Measurements from ENCODE around the gene ACP4. TPM values are rescaled to one million over a fixed set of nuclear protein-coding genes. Genes with fewer than 3 reads are reported as not detected.

The ACP4 gene
- total RNA-seq, 3 donors from 2014 or later (not counting 1 experiment from before 2014, with no cell fraction given), result not detected

- no peak overlapping the region for H3K27ac ChIP-seq (ENCODE audit: low read length)
- H3K27me3 ChIP-seq (ENCODE audit: control insufficient read depth, insufficient read depth, low read length), result peaks cover 15% of the 10 kb centered on the region
- H3K9me3 ChIP-seq (ENCODE audit: control insufficient read depth, insufficient read depth, low read length), result no peaks in the 10 kb centered on the region
- H3K36me3 ChIP-seq (ENCODE audit: control insufficient read depth, insufficient read depth, low read length), result no peaks in the 10 kb centered on the region
- WGBS (ENCODE audit: insufficient coverage), result 94% methylated on average over 1 of the region's 1 CpG
- H3K4me3 Mint-ChIP-seq, result no peak overlapping the region
- peaks cover 15% of the 10 kb centered on the region for H3K4me1 ChIP-seq (ENCODE audit: control insufficient read depth, insufficient read depth, low read length)
- ATAC-seq, result no peak
- DNase-seq, result no peak
- intact Hi-C loops (cut with micrococcal nuclease), result no loop called here
- no peak for TF ChIP-seq CTCF (IDR thresholded peaks at IDR 0.05)
- H3K27ac Mint-ChIP-seq, result no peak overlapping the region
- peaks cover 48 to 52% of the 10 kb centered on the region in 2 donors for H3K27me3 Mint-ChIP-seq (ENCODE audit: low read depth in 2 of 2)
- no peaks in the 10 kb centered on the region for H3K36me3 Mint-ChIP-seq
- peaks cover 3 to 17% of the 10 kb centered on the region in 2 donors for H3K4me1 Mint-ChIP-seq
- H3K9me3 Mint-ChIP-seq, result peaks cover 0 to 2% of the 10 kb centered on the region in 2 donors
- no peak overlapping the region for H3K4me3 ChIP-seq (ENCODE audit: low read length)
Measured at GRCh38 chr19:50815439-50815838, 25.2 kb downstream of the ACP4 start.

DNA sequence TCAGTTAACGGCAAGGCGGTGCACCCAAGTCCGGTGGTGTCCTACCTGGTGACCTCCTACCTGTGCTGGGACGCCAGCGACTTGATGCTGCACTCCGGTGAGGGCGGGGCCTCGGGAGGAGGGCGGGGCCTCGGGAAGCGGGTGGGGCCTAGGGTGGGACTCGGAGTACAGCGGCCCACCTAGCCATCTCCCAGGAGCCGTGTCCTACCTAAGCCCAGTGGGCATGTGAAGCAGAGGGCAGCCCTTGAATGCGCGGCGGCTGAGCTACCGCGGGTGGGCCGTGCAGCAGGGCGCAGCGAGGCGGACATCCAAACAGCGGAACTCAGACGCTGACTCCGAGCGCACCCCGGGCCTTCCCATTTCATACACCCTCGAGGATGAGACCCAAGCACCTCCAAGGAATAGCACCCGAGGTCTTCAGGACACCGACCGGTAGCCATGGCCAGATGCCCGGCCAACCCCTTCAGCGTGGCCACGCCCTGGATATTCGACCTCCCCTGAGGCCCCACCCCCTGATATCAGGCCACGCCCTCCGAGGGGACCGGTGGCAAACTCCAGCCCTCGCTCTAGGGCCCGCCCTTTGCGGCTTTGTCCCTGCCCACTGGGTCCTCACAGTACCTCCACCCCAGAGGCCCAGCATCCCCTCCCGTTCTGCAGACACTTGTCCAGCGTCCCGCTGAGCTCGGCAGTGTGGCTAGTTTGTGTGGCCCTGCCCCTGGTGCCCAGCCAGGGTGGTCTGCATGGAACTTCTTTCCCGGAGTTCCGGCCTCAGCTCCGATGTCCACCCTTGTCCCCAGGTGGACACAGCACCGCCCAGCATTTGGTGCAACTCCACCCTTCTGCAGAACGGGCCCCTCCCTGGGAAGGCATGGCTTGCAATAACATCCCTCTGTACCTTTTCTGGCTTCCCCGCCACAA is 28.0 kb downstream of the ACP4 start:
- H3K4me3 ChIP-seq (ENCODE audit: low read length), result peak overlapping the region; percentile 15
- H3K4me3 Mint-ChIP-seq, result peak overlapping the region; percentile 74
- DNase-seq (peak in 1 of 2 donors; percentile 26), ATAC-seq (peak; percentile 52 to 76 (median 75))
- H3K9me3 ChIP-seq (ENCODE audit: control insufficient read depth, insufficient read depth, low read length), result no peaks in the 10 kb centered on the region
- H3K27me3 ChIP-seq (ENCODE audit: control insufficient read depth, insufficient read depth, low read length), result peaks cover 15% of the 10 kb centered on the region
- H3K27me3 Mint-ChIP-seq (ENCODE audit: low read depth in 2 of 2), result peaks cover 70 to 75% of the 10 kb centered on the region in 2 donors
- WGBS (ENCODE audit: insufficient coverage), result 8% methylated on average over 52 of the region's 52 CpGs
- H3K36me3 Mint-ChIP-seq, result no peaks in the 10 kb centered on the region
- H3K36me3 ChIP-seq (ENCODE audit: control insufficient read depth, insufficient read depth, low read length), result no peaks in the 10 kb centered on the region
- H3K27ac ChIP-seq (ENCODE audit: low read length), result no peak overlapping the region
- no peaks in the 10 kb centered on the region for H3K9me3 Mint-ChIP-seq
- peaks cover 18% of the 10 kb centered on the region for H3K4me1 ChIP-seq (ENCODE audit: control insufficient read depth, insufficient read depth, low read length)
- no peak for TF ChIP-seq CTCF (IDR thresholded peaks at IDR 0.05)
- intact Hi-C loops (cut with micrococcal nuclease), result no loop called here
- no peak overlapping the region for H3K27ac Mint-ChIP-seq
- peaks cover 6 to 20% of the 10 kb centered on the region in 2 donors for H3K4me1 Mint-ChIP-seq

GRCh38 chr19:50818859-50819472 is 28.8 kb downstream of the ACP4 start:
- Mint-ChIP-seq H3K9me3 (no peaks in the 10 kb centered on the region), H3K4me1 (peaks cover 6 to 20% of the 10 kb centered on the region in 2 donors), H3K27ac (no peak overlapping the region), H3K4me3 (peak overlapping the region; percentile 74), H3K36me3 (no peaks in the 10 kb centered on the region), H3K27me3 (ENCODE audit: low read depth in 2 of 2) (peaks cover 71 to 75% of the 10 kb centered on the region in 2 donors)
- no peaks in the 10 kb centered on the region for H3K36me3 ChIP-seq (ENCODE audit: control insufficient read depth, insufficient read depth, low read length)
- peaks cover 15% of the 10 kb centered on the region for H3K27me3 ChIP-seq (ENCODE audit: control insufficient read depth, insufficient read depth, low read length)
- no peak for ATAC-seq
- no peaks in the 10 kb centered on the region for H3K9me3 ChIP-seq (ENCODE audit: control insufficient read depth, insufficient read depth, low read length)
- no peak for TF ChIP-seq CTCF (IDR thresholded peaks at IDR 0.05)
- peaks cover 18% of the 10 kb centered on the region for H3K4me1 ChIP-seq (ENCODE audit: control insufficient read depth, insufficient read depth, low read length)
- intact Hi-C loops (cut with micrococcal nuclease), result no loop called here
- 67% methylated on average over 12 of the region's 12 CpGs for WGBS (ENCODE audit: insufficient coverage)
- no peak overlapping the region for H3K4me3 ChIP-seq (ENCODE audit: low read length)
- H3K27ac ChIP-seq (ENCODE audit: low read length), result no peak overlapping the region
- DNase-seq, result no peak

Measured in natural killer cell (primary cell).